OCI-LY1 (cell line): ENCODE data around the gene ARHGEF12.

ENCODE experiments used
- CTCF ChIP-seq: fragments of 200-600 bp; sonication (generic), shearing (Covaris generic); IDR thresholded peaks from 2 replicates; pipeline ENCODE4 v1.5.1; 2017; ENCODE audit warnings: mild to moderate bottlenecking, antibody characterized with exemption, low read length, moderate library complexity, mixed read lengths
- EZH2 ChIP-seq: fragments of 200-600 bp; sonication (generic), shearing (Covaris generic); IDR thresholded peaks from 2 replicates; pipeline ENCODE4 v1.8.0; 2017; ENCODE audit warnings: borderline replicate concordance, mixed run types, mild to moderate bottlenecking, antibody characterized with exemption, low read length, moderate library complexity, mixed read lengths

GRCh38 chr11:120386318-120386717 lies 50.1 kb downstream of the ARHGEF12 start:
- no peak for TF ChIP-seq CTCF
- no peak for TF ChIP-seq EZH2
